ENCODE results near the gene SPRR2E.
"Not testable (repeated sequence)": the region's sequence is repeated elsewhere in the genome, so short reads cannot be mapped to it uniquely, and the experiment has no call there.

The SPRR2E gene

DNA sequence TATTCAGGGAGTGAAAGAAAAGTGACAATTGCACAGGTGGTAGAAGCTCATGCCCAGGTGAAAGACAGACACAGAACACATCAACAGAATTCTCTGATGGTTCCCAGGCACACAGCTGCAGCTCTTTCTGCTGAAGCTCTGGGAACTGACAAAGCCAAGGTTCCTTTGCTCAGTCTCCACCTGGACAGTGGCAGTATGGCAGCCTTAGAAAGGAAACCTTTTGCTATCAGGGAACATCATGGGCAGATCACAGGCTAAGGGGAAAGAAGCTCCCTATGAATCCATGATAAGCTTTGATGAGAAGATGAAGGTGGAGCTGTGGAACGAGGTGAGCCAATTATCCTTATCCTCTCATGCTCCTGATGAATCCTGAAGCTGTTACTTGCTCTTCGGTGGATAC is 24.1 kb downstream of the SPRR2E start:
- in situ Hi-C loops (cut with MboI; ENCODE audit: low sequenced_read_pairs): no loop called here

DNA sequence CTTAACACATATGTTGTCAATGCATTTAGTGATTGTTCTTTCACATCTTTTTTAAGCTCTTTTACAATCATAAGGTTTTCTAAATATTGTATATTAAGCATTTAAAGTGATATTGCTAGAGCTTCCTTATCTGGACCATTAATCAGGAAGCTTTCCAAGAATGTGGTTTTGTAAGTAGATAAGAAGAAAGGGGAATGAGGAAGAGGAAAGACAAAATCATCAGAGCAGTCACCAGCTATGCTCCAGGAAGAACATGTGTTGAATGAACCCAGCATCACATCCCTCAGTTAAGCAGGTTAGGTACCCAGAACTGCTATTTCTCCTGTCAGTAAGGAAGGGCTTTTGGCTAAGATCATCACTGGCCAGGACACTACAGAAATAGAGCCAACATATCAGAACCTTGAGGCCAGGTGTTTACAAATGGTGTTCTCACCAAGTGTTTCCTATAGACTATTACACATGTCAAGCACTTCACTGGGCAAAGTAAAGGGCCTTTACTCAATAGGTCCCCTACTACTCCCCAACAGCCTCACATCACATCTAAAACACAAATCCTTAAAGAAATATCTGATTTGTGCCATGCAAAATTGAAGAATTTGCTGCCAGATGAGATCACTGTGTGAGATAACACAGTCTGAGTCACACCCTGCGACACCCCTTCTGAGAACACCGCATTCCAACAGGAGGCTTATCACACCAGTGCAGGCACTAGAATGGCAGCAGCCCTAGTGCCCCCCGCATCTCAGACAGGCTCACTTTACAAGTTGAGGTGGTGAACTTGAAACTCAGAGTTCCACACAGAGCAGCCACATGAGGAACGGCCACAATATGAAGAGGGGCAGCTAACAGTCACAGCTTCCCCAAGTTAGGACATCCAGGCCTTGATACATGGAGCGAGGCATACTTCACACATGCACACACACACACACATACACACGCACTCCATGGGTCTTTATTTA is 35.2 kb downstream of the SPRR2E start:
- in situ Hi-C loops (cut with MboI; ENCODE audit: low sequenced_read_pairs): no loop called here

DNA sequence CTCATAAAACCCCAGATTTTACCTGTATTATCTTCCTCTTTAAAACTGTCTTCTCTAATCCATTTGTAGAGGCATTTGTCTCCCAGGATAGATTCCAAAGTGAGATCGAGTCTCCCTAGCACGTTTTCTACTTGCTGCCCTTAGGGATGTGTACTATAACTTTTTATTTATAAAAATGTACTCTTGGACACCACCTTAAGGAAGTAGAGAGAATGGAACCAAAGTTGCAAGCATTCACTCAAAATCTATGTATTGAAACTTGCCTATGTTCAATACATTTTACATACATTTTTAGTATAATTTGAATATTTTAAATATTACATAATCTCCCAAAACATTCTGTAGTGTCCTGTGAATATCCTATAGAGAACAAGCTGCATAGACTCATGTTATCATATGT is 36.2 kb downstream of the SPRR2E start:
- in situ Hi-C loops (cut with MboI; ENCODE audit: low sequenced_read_pairs): no loop called here

DNA sequence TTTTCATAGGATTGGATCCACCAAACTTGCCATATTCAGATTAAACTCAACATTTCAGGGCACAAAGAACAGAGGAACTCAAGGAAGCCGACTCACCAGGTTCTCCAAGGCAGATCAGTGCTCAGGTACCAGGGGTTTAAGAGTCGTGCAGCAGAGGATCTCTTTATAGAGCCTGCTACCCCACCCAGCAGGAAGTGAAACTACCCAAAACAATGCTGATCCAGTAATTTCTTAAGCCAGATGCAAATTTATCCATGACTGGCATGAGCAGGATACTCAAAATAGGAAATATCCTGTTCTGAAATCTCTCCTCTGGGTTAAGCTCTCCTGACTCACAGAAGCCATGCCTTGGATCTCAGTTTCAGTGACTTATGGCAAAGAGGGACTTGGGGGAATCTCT is 37.0 kb downstream of the SPRR2E start, which contains the start of gene SPRR2A:
TSS of gene SPRR2A (minus strand) at position 138 of the 400 bp plus-strand sequence. CDS start 777 bp downstream, outside the sequence.
- in situ Hi-C loops (cut with MboI; ENCODE audit: low sequenced_read_pairs): no loop called here

DNA sequence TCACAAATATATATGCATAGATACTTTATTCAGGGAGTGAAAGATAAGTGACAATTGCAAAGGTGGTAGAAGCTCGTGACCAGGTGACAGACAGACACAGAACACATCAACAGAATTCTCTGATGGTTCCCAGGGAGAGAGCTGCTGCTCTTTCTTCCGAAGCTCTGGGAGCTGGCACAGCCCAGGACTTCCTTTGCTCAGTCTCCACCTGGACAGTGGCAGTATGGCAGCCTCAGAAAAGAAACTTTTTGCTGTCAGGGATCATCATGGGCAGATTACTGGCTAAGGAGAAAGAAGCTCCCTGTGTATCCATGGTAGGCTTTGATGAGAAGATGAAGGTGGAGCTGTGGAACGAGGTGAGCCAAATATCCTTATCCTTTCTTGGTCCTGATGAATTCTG is 38.2 kb downstream of the SPRR2E start:
- in situ Hi-C loops (cut with MboI; ENCODE audit: low sequenced_read_pairs): not testable (repeated sequence)

DNA sequence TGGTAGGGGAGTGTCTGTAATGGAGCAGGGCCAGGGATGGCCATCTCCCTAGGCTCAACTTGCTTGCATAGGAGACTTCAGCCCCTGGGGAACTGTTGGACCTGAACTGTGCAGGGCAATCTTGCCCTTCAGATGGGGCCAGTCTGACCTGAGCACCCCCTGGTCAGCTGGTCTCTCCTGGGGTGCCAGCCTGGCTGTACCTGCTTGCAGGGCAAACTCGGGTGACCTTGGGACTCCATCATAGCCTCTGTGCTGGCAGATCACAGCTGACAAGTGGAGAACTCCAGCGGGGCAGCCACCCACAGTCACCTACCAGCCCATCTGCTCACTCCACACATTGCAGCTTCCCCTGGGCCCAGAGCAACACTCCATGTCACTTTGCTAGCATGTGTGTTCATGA is 45.1 kb downstream of the SPRR2E start:
- in situ Hi-C loops (cut with MboI; ENCODE audit: low sequenced_read_pairs): no loop called here
